A549 (cell line): Measurements from ENCODE around the gene AWAT2.

Experiments
- BHLHE40 ChIP-seq: IDR thresholded peaks from 2 replicates; pipeline ENCODE4 v1.6.1; 2012; ENCODE audit warnings: low read depth, low read length, inconsistent platforms
- CEBPB ChIP-seq, 2 experiments: fragments of >200 bp in 1 of 2; sonication (Bioruptor Twin) in 1 of 2; formaldehyde crosslinking in 1 of 2; IDR thresholded peaks; 2 replicates each; pipeline ENCODE4 v1.6.1; 2012 to 2016
- EHMT2 ChIP-seq: fragments of 200-600 bp; sonication (generic); IDR thresholded peaks from 2 replicates; pipeline ENCODE4 v1.6.1; 2016; ENCODE audit warnings: antibody characterized with exemption, low read depth, mild to moderate bottlenecking, moderate library complexity
- EP300 ChIP-seq, 2 experiments: fragments of >200 bp; sonication (Bioruptor Twin); formaldehyde crosslinking; IDR thresholded peaks; 2 replicates in 1 of 2; 3 replicates in 1 of 2; pipeline ENCODE4 v1.6.1; 2016 to 2017
- KDM5A ChIP-seq: fragments of 200-600 bp; sonication (generic); IDR thresholded peaks from 2 replicates; pipeline ENCODE4 v1.6.1; 2016; ENCODE audit warnings: antibody characterized with exemption, mild to moderate bottlenecking
- RFX5 ChIP-seq: fragments of 450-650 bp; IDR thresholded peaks from 2 replicates; pipeline ENCODE4 v1.7.1; 2014; ENCODE audit warnings: antibody characterized with exemption, mild to moderate bottlenecking, moderate library complexity

GRCh38 chrX:70062076-70062475 lies 12.3 kb upstream of the AWAT2 start, which contains the start of gene OTUD6A:
- TF ChIP-seq KDM5A (no peak), CEBPB (IDR thresholded peaks at IDR 0.05) (no peak), EHMT2 (no peak), BHLHE40 (no peak), RFX5 (no peak), EP300 (IDR thresholded peaks at IDR 0.05) (no peak)
